Breast epithelium (tissue), 4 donors: ENCODE measurements around the gene PKLR. TPM values are rescaled to one million over a fixed set of nuclear protein-coding genes. Genes with fewer than 3 reads are reported as not detected.
A peak's percentile ranks its signal among the peaks of the same experiment; 100 is the strongest.

ENCODE experiments used
- DNase-seq, 2 donors: peaks; one replicate each; pipeline ENCODE4 v3.0.0-alpha.2; 2019; ENCODE audit warnings: low spot score in 2 of 2
- H3K27ac ChIP-seq, 2 donors: fragments of 200-600 bp; sonication (generic) in 1 of 2; one replicate each; pipeline ENCODE4 v1.5.1; 2016 to 2019; ENCODE audit warnings: mild to moderate bottlenecking in 1 of 2
- H3K27me3 ChIP-seq, 2 donors: fragments of 200-600 bp; sonication (generic) in 1 of 2; one replicate each; pipeline versions ENCODE4 v1.5.1 to v1.6.0; 2017 to 2019; ENCODE audit warnings: control low read depth in 1 of 2, mild to moderate bottlenecking in 1 of 2
- H3K36me3 ChIP-seq: fragments of 200-600 bp; one replicate; pipeline ENCODE4 v1.5.1; 2019
- H3K4me1 ChIP-seq, 2 donors: fragments of 200-600 bp; sonication (generic); one replicate each; pipeline ENCODE4 v1.5.1; 2016 to 2019; ENCODE audit warnings: control low read depth in 1 of 2
- H3K4me3 ChIP-seq, 3 donors: fragments of 200-600 bp; sonication (generic); 1 replicate in 2 of 3; 2 replicates in 1 of 3; pipeline ENCODE4 v1.5.1; 2016 to 2019; ENCODE audit warnings: mild to moderate bottlenecking in 3 of 3, moderate library complexity in 2 of 3
- H3K9me3 ChIP-seq, 2 donors: fragments of 200-600 bp; sonication (generic) in 1 of 2; one replicate each; pipeline ENCODE4 v1.5.1; 2016 to 2019; ENCODE audit warnings: control low read depth in 1 of 2
- POLR2A ChIP-seq: fragments of 450-650 bp; IDR thresholded peaks from one replicate; pipeline ENCODE4 v1.6.1; 2016; ENCODE audit warnings: antibody characterized with exemption, mild to moderate bottlenecking, moderate library complexity
- POLR2AphosphoS5 ChIP-seq, 3 donors: sonication (generic); formaldehyde crosslinking; IDR thresholded peaks; one replicate each; pipeline ENCODE4 v1.6.1; 2017; ENCODE audit warnings: antibody characterized with exemption in 3 of 3
- intact Hi-C: fragments of 100-400 bp; cut with DNase I; formaldehyde crosslinking; loops from one replicate; pipeline ENCODE4 v1.15.1; 2023; ENCODE audit warnings: low total_unique reads
- total RNA-seq, 3 donors: library from RNA; depleted of rRNA; stranded (reverse); fragments of >200 nt; gene quantifications; one replicate each; pipeline ENCODE4 v1.1.0, GENCODE V29; 2016
- TF ChIP-seq, protein P1 (sequence below), 3 donors: fragments of 450-650 bp; IDR thresholded peaks; one replicate each; pipeline ENCODE4 v1.5.1; 2016 to 2017; ENCODE audit warnings: antibody characterized with exemption in 3 of 3, mild to moderate bottlenecking in 3 of 3, moderate library complexity in 3 of 3

Gene PKLR
- total RNA-seq, 3 donors from 2014 or later, result 0.33 TPM; not detected in 2

DNA sequence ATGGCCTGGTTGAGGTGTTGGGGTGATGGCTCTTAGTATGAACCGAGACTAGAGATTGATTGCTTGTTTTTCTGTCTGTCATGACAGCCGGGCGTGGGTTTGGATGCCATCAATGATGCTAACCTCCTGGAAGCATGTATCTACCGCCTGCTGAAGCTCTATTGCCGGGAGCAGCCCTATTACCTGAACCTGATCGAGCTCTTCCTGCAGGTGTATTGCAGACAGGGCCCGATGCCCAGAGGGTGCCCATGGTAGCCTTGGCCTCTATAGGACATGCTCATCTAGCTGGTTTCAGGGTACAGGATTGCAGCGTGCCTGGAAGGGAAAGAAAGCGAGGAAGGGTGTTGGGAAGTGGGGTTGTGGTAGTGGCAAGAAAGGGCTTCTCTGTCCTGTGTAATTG, 16.8 kb upstream of the PKLR start:
- no peaks in the 10 kb centered on the region for H3K36me3 ChIP-seq
- TF ChIP-seq POLR2A, result no peak
- TF ChIP-seq POLR2AphosphoS5 (IDR thresholded peaks at IDR 0.05), result no peak
- TF ChIP-seq, protein P1, sequence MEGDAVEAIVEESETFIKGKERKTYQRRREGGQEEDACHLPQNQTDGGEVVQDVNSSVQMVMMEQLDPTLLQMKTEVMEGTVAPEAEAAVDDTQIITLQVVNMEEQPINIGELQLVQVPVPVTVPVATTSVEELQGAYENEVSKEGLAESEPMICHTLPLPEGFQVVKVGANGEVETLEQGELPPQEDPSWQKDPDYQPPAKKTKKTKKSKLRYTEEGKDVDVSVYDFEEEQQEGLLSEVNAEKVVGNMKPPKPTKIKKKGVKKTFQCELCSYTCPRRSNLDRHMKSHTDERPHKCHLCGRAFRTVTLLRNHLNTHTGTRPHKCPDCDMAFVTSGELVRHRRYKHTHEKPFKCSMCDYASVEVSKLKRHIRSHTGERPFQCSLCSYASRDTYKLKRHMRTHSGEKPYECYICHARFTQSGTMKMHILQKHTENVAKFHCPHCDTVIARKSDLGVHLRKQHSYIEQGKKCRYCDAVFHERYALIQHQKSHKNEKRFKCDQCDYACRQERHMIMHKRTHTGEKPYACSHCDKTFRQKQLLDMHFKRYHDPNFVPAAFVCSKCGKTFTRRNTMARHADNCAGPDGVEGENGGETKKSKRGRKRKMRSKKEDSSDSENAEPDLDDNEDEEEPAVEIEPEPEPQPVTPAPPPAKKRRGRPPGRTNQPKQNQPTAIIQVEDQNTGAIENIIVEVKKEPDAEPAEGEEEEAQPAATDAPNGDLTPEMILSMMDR (IDR thresholded peaks at IDR 0.05), result no peak
- no peak overlapping the region for H3K4me3 ChIP-seq
- intact Hi-C loops, result no loop called here
- no peak for DNase-seq
- peaks cover 5% of the 10 kb centered on the region in 2 donors for H3K4me1 ChIP-seq
- no peaks in the 10 kb centered on the region for H3K27me3 ChIP-seq
- no peak overlapping the region for H3K27ac ChIP-seq
- no peaks in the 10 kb centered on the region for H3K9me3 ChIP-seq

DNA sequence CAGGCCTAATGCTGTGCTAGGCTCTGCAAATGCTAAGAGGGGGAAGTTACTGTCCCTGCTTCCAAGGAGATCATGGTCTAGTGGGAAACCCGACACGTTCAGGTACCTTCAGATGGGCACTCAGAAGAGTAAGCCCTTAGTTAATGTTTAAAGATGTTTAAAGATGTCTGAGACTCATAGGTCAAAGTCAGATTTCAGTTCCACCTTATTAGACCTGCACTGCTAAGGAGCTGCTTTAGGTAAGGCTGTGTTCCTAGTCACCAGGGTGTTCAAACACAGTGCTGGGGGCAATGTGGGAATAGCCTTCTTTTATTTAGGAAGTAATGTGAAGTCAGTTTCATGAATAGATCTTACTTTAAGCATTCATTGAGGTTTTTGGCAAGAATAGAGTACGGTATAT, 15.7 kb upstream of the PKLR start:
- Histone ChIP-seq H3K4me1 (no peaks in the 10 kb centered on the region), H3K27me3 (no peaks in the 10 kb centered on the region), H3K4me3 (no peak overlapping the region), H3K36me3 (no peaks in the 10 kb centered on the region), H3K9me3 (no peaks in the 10 kb centered on the region), H3K27ac (no peak overlapping the region)
- no peak for DNase-seq
- intact Hi-C loops, result no loop called here
- TF ChIP-seq, protein P1 (IDR thresholded peaks at IDR 0.05), result no peak
- TF ChIP-seq POLR2A (no peak), POLR2AphosphoS5 (IDR thresholded peaks at IDR 0.05) (no peak)

DNA sequence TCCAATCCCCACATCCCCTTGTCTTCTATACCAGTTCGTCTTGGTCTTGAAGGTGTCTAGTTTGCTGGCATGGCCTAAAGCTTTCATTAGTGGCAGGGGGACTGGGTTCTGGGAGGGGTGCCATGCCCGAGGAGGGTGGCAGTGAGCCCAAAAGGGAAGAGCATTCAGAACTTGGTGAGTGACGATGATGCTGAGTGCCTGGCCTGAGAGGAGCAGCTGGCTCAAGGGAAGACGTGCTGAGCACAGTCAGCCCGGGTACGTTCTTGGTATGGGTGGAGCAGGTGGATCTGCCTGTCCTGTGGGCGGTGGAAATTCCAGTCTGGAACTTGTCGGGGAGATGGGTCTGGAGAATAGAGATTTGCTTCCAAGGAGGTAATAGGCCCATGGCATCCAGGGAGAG, 12.0 kb upstream of the PKLR start:
- no peak for DNase-seq
- H3K27me3 ChIP-seq, result no peaks in the 10 kb centered on the region
- intact Hi-C loops, result no loop called here

DNA sequence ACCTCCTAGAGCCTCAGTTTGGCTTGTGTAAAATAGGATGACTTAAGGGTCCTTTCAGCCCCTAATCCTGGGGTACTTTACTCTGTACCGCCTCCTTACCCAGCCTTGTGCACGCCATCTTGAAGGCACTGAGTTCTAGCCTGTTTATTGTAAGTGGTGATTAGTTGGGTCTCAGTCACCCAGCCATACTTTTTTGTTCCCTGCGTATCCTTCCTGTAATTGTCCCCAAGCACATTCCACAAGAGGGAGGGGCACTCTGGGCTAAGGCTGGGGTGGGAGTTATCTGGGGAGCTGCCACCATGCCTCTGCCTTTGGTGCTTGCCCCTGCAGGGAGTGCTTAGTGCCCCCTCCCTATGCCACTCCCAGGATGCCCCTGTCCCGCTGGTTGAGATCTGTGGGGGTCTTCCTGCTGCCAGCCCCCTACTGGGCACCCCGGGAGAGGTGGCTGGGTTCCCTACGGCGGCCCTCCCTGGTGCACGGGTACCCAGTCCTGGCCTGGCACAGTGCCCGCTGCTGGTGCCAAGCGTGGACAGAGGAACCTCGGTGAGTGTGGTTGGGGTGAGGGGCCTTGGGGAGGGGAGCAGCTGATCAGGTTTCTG, 8.3 kb upstream of the PKLR start:
- intact Hi-C loops, result no loop called here
- DNase-seq, result no peak
- Histone ChIP-seq H3K36me3 (no peaks in the 10 kb centered on the region), H3K27ac (peak overlapping the region; percentile 81 to 92), H3K4me3 (peak overlapping the region; percentile 57 to 74 (median 71)), H3K9me3 (no peaks in the 10 kb centered on the region), H3K27me3 (no peaks in the 10 kb centered on the region), H3K4me1 (peaks cover 0 to 9% of the 10 kb centered on the region in 2 donors)
- TF ChIP-seq POLR2AphosphoS5 (IDR thresholded peaks at IDR 0.05) (no peak), POLR2A (no peak)
- TF ChIP-seq, protein P1 (IDR thresholded peaks at IDR 0.05), result no peak

More for the DNA sequence above, 12.0 kb upstream of the PKLR start:
- Histone ChIP-seq H3K4me3 (no peak overlapping the region), H3K9me3 (no peaks in the 10 kb centered on the region), H3K4me1 (peaks cover 0 to 9% of the 10 kb centered on the region in 2 donors), H3K36me3 (no peaks in the 10 kb centered on the region), H3K27ac (no peak overlapping the region)
- TF ChIP-seq POLR2AphosphoS5 (IDR thresholded peaks at IDR 0.05) (no peak), POLR2A (no peak)
- TF ChIP-seq, protein P1 (IDR thresholded peaks at IDR 0.05), result no peak

DNA sequence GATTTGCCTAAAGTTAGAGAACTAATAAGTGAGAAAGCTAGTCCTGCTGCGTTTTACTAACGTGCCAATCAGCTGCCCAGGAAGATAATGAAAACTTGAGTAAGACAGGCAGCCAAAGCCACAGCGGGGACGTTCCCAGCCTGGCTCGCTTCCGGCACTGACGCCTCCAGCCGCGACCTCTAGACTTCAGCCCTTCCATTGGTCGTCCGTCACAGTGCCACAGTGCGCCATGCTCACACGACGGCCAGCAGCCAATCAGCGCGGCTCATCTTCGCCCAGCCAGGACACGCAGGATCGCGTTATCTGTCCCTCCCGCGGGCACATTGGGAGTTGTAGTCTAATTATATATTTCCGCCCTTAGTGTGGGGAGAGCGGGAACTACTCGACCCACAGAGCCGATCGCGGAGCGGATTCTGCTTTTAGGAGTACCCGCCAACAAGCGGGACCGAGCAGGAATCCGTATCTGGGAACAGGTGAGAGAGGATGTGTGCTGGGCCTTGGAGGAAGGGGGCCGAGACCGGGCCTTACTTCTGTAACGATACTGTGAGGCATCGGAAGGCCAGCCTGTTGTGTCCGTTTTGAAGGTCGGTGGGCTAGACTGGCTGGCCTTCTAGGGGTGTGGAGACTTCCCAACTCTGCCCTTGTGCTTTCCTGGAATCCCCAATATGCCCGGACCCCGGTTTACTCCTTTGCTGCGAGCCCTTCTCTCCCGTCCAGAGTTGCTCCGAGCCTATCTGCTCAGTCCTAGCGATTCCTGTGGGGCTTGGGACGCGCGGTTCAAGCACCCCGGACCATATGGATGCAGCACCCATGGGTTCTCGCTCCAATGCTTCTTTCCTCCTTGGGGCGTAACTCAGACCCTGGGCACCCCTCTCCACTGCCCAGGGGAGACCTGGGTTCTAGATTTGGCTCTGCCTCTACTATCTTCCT, 7.5 kb upstream of the PKLR start, which contains the start of gene FDPS:
TSS of gene FDPS (plus strand) at position 374 of the 930 bp plus-strand sequence. CDS start 924 bp downstream, outside the sequence.
- Histone ChIP-seq H3K27me3 (no peaks in the 10 kb centered on the region), H3K4me3 (peak within 1 kb of the TSS; percentile 57 to 74 (median 71)), H3K36me3 (no peaks in the 10 kb centered on the region), H3K9me3 (no peaks in the 10 kb centered on the region), H3K27ac (peak within 1 kb of the TSS; percentile 81 to 92), H3K4me1 (peaks cover 0 to 9% of the 10 kb centered on the region in 2 donors)
- intact Hi-C loops, result no loop called here
- TF ChIP-seq, protein P1 (IDR thresholded peaks at IDR 0.05), result peak; percentile 38 to 53 (median 43)
- TF ChIP-seq POLR2A (peak; percentile 49), POLR2AphosphoS5 (IDR thresholded peaks at IDR 0.05) (peak; percentile 80 to 90 (median 84))
- peak; percentile 99 for DNase-seq
